GF-D8 (cell line): ENCODE data around the gene ZNF462.

Source experiments
- DNase-seq: peaks from one replicate; lab custom pipeline; 2025; lab: John Stamatoyannopoulos, UW

ZNF462 gene

GRCh38 chr9:106862110-106862820, 701 bp upstream of the ZNF462 start:
- DNase-seq, result no peak

GRCh38 chr9:106864373-106865143, 1.6 kb downstream of the ZNF462 start:
- DNase-seq, result no peak

DNA sequence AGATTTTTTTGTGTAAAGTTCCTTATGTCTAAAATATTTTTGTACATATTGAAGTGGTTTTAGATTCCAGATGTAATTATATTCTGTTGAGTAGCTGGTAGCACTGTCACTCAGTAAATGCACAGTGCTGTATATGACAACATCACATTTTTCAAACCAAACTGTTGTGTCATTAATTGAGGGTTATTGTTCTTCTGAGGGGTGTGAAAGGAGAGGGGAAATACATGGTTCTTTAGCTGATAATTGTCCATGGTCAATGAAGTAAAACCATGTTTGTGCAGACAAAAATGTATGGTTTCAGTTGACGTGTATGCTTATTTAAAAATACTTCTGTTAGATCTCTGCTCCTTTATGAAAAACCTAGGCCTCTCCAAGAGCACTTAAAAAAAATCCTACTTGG, 3.3 kb downstream of the ZNF462 start:
- DNase-seq, result no peak

GRCh38 chr9:106867286-106867685, 4.3 kb downstream of the ZNF462 start:
- DNase-seq, result no peak

DNA sequence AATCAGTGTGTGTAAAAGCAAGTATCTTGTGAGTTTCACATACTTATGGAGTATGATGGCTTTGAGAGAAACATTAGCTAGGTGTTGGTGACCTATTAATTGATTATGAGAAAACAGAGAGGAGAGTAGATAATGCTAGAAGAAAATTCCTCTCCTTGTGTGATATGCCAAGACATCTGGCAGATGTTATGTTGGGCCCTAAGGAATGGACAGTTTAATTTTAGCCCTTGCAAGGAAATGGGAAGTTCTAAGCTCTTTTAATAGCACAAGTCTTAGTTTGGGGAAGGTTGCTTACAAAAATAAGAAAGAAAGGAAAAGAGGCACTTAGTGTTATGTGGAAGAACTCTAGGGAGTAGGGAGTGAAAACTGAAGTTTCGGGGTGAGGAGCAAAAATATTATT, 5.1 kb downstream of the ZNF462 start:
- no peak for DNase-seq

GRCh38 chr9:106868565-106868964, 5.6 kb downstream of the ZNF462 start:
- DNase-seq, result no peak

DNA sequence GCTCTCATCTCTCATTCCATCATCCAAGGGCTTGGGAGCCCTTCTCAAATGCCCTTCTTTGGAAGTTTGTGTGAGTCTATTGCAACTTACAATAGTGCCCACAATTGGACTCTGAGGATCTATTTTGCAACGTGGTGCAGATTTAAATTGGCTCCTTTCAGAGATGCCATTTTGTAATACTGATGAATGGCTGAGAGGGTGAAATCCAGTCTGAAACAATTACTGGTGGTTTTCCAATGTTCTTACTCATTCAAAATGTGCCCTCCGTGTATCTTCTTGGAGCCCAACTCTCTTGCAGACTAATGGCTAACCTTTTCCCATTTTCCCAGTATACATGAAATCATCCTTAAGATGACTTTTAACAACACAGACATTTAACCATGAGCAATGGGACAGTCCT, 6.1 kb downstream of the ZNF462 start:
- no peak for DNase-seq

GRCh38 chr9:106869458-106869857, 6.5 kb downstream of the ZNF462 start:
- DNase-seq, result no peak

DNA sequence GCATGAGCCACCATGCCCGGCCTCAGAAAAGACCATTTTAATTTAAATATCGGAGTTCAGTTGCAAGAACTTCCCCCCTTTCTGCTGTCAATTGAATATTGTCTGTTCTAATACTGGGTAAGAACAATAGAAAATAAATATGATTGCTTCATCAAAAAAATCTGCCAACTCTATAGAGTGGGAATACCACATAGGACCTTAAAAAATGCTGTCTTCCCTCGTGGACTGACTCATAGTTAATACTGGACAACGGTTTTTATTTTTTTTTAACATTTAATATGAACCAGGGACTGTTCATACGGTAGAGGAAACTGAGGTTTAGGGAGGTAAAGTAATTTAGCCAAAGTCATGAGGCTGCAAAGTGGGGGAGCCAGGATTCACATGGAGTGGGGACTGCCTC, 9.7 kb downstream of the ZNF462 start:
- DNase-seq, result no peak

DNA sequence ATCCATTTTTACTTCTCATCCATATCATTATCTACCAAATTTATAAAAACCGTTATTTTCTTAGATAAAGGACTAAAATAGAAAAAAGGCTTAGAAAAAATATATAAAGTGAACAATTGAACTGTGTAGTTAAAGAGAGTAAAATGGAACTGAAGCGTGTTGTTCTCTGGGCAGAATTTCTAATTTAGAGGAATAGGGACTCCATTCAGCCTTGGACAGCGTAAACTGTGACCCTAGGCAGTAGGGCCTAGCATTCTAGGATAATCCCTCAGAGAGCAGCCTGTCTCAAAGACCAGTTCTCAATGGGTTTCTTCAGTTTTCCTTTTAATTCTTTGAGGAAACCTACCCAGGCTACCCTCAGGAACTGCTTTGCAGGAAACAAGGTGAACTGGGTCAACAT, 11.1 kb downstream of the ZNF462 start:
- no peak for DNase-seq

DNA sequence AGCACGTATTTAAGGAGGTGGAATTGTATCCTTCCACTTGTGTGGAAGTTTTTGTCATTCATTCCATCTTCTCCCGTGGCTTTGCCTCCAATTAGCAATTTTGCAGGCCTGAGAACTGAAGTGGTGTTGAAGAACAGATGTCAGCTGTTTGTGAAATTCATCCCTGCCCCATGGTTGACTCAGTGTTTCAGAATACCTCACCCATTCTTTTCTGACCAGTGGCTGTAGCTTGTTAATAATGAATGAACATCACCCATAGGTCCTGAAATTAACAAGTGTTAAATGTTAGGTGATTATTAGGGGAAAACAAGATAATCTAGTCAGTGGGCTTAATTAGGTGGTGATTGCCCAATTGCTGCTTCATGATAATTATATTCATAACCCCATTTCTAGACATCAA, 11.7 kb downstream of the ZNF462 start:
- DNase-seq, result no peak

DNA sequence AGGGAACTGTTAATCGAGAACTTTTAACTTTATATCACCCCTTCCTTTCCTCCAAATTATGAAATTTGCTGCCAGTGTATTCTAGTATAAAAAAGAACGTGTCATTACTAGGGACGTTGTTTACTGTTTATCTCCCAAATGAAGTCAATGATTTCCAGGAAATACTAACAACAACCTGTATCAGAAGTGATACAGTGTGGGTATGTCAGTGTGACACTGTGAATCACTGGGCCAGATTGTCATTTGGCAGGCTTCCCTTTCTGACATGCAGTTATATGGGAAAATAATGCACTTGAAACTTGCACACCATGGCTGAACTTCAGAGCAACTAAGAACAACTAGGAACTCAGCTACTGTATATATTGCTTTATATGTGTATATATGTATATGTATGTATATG, 12.6 kb downstream of the ZNF462 start:
- no peak for DNase-seq

GRCh38 chr9:106877345-106877744, 14.4 kb downstream of the ZNF462 start:
- DNase-seq, result no peak

DNA sequence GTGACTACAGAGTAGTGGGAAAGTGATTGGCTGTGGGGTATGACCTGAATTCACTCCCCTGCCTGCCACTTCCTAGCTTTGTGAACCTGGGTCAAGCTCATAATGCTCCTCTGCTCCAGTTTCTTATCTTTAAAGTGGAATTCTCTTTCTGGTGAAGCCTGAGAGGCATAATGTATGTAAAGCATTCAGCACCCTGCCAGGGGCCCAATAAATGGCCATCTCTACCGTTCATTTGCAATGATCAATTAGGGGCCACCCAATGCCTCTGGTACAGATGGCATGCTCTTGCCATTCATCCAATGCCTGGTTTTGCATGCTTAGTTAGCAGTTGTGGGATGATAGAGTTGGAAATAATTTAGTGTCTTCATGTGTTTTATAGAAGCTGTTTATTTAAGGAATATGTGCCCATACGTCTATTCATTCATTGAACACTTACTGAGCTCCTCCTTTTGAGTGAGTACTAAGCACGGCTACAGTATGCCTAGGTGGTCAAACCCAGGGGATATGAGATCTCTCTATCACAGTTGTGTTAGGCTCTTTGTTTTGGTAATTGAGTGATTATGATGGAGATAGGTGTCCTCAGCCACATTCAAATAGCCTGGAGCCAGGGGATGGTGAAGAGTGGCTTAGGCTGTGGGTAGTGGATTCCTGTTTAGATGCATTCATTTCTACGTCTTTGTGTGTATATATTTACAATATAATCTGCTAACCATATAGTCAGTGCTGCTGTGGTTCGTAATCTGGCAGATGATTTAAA, 15.3 kb downstream of the ZNF462 start:
- no peak for DNase-seq

DNA sequence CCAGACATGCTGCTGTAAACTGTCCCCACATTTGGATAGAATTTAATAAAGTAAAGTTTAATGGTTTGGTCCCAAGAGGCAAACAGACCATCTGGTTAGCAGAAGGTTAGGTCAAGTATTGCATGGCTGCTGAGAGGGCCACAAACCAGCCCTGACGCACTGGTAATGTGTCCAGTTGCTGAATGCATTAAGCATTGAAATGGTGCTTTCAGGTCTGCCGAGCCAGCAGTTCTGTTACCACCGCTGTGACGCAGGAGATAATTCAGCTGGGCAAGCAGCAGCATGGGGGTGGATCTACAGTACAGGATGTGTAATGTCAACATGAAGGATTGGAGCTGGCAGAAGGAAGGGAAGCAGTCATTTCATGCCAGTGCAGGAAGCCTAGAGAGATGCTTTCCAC, 16.0 kb downstream of the ZNF462 start:
- no peak for DNase-seq

DNA sequence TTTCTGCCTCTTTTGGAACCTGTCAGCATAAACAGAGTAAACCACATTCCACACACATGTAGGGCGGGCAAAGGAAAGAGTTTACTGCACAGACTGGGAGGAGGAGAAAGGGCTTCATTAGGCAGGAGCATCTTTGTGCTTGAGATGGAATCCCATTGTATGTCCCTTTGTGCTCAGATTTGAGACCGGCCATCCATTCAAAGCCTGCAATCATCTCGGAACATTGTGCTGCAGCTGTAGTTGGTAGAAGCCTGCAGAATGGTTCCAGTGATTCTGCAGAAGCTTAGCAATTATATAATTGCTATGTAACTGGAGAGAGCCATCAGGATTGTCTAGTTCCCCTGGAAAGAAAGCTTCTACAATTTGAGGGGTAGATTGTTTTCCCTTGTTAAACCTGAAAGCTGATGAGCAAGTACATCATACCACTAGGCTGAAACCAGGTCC, 16.5 kb downstream of the ZNF462 start:
- DNase-seq, result no peak

DNA sequence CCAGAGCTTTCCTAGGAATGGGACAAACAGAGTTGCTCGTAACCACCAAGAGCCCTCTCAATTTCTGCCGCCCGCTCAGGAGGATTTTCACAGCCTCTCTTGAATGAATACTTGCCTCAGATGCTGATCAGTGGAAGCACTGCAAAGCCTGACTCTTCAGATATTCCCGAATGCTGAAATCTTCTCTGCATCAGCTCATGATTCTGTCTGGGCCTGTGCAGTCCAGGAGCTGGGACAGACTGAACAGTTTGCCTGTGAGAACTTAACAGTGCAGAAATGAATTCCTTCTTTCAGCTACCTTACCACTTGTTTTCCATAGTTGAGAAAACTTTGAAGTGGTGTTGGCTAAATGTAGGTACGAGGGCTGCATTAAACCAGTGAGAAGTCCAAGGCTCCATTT, 17.1 kb downstream of the ZNF462 start:
- DNase-seq, result no peak

- DNase-seq, result no peak
Observed at GRCh38 chr9:106880863-106881262, 17.9 kb downstream of the ZNF462 start.

DNA sequence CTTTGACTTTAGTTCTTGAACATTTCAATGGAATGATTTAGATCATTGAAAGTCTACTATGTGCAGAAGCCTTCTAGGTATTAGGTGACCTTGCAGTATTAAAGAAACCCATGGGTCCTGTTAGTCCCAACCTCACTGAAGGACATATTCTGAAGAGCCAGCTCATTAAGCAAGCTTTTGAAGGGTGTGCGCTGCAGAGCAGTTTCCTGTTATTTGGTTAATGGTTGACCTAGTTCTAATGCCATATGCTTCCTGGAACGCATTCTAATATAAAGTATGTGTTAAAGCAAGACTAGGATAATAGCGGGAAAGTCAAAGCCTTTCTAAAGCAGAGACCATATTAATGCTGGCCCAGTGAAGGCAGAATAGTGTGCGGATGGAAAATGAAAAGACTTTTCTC, 20.1 kb downstream of the ZNF462 start:
- DNase-seq, result no peak

- DNase-seq, result no peak
Observed at GRCh38 chr9:106883626-106884190, 20.7 kb downstream of the ZNF462 start.

- DNase-seq, result no peak
Observed at GRCh38 chr9:106885451-106885850, 22.5 kb downstream of the ZNF462 start.
